HL-60 (cell line): ENCODE data around the gene GABRB1.

Experiments
- GABPA ChIP-seq: IDR thresholded peaks from 2 replicates; pipeline ENCODE4 v1.6.1; 2012; ENCODE audit warnings: low read depth
- POLR2AphosphoS5 ChIP-seq: IDR thresholded peaks from 2 replicates; pipeline ENCODE4 v1.6.1; 2012; ENCODE audit warnings: low read depth
- TF ChIP-seq, protein P1 (sequence below): IDR thresholded peaks from one replicate; pipeline ENCODE4 v1.5.1; 2011; ENCODE audit warnings: low read length, control low read depth, inconsistent platforms; ENCODE audit not compliant: insufficient read depth
- TF ChIP-seq, protein P2 (sequence below): IDR thresholded peaks from 2 replicates; pipeline ENCODE4 v1.6.1; 2012; ENCODE audit warnings: low read depth; ENCODE audit not compliant: insufficient replicate concordance

DNA sequence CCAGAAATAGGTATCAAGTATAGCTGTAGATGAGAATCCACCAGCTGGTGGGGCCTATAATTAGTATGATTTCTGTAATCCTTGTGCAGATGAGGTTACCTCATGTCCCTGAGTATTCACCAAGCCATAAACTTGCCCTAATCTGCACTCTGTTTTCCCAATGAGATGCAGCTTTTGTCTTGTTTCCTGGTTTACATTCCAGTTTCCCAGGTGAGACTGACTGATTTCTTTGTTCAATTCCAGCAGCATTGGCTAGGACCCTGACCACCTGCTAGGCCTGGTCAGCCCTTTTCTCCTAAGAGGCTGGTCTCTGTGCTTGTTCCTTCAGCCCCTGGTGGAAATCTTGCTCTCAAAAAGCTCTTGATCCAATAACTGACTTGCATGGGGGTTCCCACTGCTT is 44.6 kb downstream of the GABRB1 start:
- TF ChIP-seq GABPA (no peak), POLR2AphosphoS5 (no peak)
- TF ChIP-seq, protein P1, sequence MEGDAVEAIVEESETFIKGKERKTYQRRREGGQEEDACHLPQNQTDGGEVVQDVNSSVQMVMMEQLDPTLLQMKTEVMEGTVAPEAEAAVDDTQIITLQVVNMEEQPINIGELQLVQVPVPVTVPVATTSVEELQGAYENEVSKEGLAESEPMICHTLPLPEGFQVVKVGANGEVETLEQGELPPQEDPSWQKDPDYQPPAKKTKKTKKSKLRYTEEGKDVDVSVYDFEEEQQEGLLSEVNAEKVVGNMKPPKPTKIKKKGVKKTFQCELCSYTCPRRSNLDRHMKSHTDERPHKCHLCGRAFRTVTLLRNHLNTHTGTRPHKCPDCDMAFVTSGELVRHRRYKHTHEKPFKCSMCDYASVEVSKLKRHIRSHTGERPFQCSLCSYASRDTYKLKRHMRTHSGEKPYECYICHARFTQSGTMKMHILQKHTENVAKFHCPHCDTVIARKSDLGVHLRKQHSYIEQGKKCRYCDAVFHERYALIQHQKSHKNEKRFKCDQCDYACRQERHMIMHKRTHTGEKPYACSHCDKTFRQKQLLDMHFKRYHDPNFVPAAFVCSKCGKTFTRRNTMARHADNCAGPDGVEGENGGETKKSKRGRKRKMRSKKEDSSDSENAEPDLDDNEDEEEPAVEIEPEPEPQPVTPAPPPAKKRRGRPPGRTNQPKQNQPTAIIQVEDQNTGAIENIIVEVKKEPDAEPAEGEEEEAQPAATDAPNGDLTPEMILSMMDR, result no peak
- TF ChIP-seq, protein P2, sequence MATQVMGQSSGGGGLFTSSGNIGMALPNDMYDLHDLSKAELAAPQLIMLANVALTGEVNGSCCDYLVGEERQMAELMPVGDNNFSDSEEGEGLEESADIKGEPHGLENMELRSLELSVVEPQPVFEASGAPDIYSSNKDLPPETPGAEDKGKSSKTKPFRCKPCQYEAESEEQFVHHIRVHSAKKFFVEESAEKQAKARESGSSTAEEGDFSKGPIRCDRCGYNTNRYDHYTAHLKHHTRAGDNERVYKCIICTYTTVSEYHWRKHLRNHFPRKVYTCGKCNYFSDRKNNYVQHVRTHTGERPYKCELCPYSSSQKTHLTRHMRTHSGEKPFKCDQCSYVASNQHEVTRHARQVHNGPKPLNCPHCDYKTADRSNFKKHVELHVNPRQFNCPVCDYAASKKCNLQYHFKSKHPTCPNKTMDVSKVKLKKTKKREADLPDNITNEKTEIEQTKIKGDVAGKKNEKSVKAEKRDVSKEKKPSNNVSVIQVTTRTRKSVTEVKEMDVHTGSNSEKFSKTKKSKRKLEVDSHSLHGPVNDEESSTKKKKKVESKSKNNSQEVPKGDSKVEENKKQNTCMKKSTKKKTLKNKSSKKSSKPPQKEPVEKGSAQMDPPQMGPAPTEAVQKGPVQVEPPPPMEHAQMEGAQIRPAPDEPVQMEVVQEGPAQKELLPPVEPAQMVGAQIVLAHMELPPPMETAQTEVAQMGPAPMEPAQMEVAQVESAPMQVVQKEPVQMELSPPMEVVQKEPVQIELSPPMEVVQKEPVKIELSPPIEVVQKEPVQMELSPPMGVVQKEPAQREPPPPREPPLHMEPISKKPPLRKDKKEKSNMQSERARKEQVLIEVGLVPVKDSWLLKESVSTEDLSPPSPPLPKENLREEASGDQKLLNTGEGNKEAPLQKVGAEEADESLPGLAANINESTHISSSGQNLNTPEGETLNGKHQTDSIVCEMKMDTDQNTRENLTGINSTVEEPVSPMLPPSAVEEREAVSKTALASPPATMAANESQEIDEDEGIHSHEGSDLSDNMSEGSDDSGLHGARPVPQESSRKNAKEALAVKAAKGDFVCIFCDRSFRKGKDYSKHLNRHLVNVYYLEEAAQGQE, result no peak
